Measurements from ENCODE around the gene SEMA5A. TPM values are rescaled to one million over a fixed set of nuclear protein-coding genes. Genes with fewer than 3 reads are reported as not detected.

SEMA5A gene
- total RNA-seq, 1 experiment from 2014 or later = 34.3 TPM

DNA sequence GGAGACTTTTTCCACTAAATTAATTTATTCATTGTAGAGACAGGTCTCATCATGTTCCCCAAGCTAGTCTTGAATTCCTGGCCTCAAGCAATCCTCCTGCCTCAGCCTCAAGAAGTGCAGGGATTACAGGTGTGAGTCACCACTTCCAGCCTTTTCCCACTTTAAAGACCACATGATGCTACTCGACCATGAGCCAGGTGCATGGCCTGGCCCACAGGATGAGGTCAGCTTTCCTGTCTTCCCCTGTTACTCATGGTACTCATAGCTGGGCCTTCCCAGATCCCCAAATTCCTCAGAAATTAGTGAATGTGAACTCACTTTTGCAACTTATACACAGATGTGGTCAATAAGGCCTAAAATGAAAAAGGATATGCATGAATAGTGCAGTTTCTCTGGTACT lies 395.9 kb downstream of the SEMA5A start:
- no peak overlapping the region for H3K27ac Mint-ChIP-seq (ENCODE audit: unreplicated experiment)
- intact Hi-C loops (cut with micrococcal nuclease; ENCODE audit: unreplicated experiment) = no loop called here
- ChIA-PET CTCF (no interaction called here), POLR2A (no interaction called here)
- Histone ChIP-seq H3K4me3 (ENCODE audit: low read depth, low read length) (no peak overlapping the region), H3K36me3 (ENCODE audit: control insufficient read depth, insufficient read depth, low read length) (no peaks in the 10 kb centered on the region), H3K4me1 (no peaks in the 10 kb centered on the region), H3K9me3 (no peaks in the 10 kb centered on the region), H3K27me3 (replicated peaks; ENCODE audit: control insufficient read depth, insufficient read depth, low read length) (no peaks in the 10 kb centered on the region)
- H3K4me3 Mint-ChIP-seq (ENCODE audit: unreplicated experiment) = no peak overlapping the region
- TF ChIP-seq, protein P1, sequence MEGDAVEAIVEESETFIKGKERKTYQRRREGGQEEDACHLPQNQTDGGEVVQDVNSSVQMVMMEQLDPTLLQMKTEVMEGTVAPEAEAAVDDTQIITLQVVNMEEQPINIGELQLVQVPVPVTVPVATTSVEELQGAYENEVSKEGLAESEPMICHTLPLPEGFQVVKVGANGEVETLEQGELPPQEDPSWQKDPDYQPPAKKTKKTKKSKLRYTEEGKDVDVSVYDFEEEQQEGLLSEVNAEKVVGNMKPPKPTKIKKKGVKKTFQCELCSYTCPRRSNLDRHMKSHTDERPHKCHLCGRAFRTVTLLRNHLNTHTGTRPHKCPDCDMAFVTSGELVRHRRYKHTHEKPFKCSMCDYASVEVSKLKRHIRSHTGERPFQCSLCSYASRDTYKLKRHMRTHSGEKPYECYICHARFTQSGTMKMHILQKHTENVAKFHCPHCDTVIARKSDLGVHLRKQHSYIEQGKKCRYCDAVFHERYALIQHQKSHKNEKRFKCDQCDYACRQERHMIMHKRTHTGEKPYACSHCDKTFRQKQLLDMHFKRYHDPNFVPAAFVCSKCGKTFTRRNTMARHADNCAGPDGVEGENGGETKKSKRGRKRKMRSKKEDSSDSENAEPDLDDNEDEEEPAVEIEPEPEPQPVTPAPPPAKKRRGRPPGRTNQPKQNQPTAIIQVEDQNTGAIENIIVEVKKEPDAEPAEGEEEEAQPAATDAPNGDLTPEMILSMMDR (IDR thresholded peaks at IDR 0.05; ENCODE audit: insufficient read depth in 1 of 2, low read depth in 1 of 2, low read length in 1 of 2, severe bottlenecking in 1 of 2, unreplicated experiment in 1 of 2) = no peak
- no peak for DNase-seq
- no peaks in the 10 kb centered on the region for H3K27me3 Mint-ChIP-seq (ENCODE audit: insufficient read depth, unreplicated experiment)
- peaks cover 4% of the 10 kb centered on the region for H3K36me3 Mint-ChIP-seq (ENCODE audit: insufficient read depth, unreplicated experiment)
- no peaks in the 10 kb centered on the region for H3K9me3 Mint-ChIP-seq (ENCODE audit: unreplicated experiment)
- no peaks in the 10 kb centered on the region for H3K4me1 Mint-ChIP-seq (ENCODE audit: low read depth, unreplicated experiment)
- no TSS peak for BruUV-seq (replicated peaks)

DNA sequence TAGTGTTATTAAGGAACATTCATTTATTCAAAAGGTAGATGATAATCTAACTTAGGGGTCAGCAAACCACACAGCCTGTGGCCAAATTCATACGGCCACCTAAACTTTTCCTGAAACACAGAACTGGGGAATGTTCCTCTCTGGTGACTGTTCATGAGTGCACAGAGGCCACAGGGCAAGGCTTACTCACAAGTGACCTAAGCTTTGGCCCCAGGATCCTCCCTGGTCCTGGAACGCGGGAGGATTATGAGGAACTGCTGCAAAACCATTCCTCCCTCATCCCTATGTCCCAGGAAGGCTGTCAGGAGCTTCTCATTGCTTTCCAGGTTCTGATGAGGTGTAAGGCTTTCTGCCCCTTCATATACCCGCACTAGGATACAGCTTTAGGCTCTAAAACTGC lies 397.6 kb downstream of the SEMA5A start:
- no peak for DNase-seq
- Histone ChIP-seq H3K4me1 (no peaks in the 10 kb centered on the region), H3K9me3 (no peaks in the 10 kb centered on the region), H3K36me3 (ENCODE audit: control insufficient read depth, insufficient read depth, low read length) (no peaks in the 10 kb centered on the region), H3K27me3 (replicated peaks; ENCODE audit: control insufficient read depth, insufficient read depth, low read length) (no peaks in the 10 kb centered on the region), H3K4me3 (ENCODE audit: low read depth, low read length) (no peak overlapping the region)
- CTCF ChIA-PET = no interaction called here
- H3K9me3 Mint-ChIP-seq (ENCODE audit: unreplicated experiment) = no peaks in the 10 kb centered on the region
- POLR2A ChIA-PET = no interaction called here
- TF ChIP-seq, protein P1 (IDR thresholded peaks at IDR 0.05; ENCODE audit: insufficient read depth in 1 of 2, low read depth in 1 of 2, low read length in 1 of 2, severe bottlenecking in 1 of 2, unreplicated experiment in 1 of 2) = no peak
- no TSS peak for BruUV-seq (replicated peaks)
- intact Hi-C loops (cut with micrococcal nuclease; ENCODE audit: unreplicated experiment) = no loop called here
- no peak overlapping the region for H3K4me3 Mint-ChIP-seq (ENCODE audit: unreplicated experiment)
- no peak overlapping the region for H3K27ac Mint-ChIP-seq (ENCODE audit: unreplicated experiment)
- H3K4me1 Mint-ChIP-seq (ENCODE audit: low read depth, unreplicated experiment) = no peaks in the 10 kb centered on the region
- peaks cover 4% of the 10 kb centered on the region for H3K36me3 Mint-ChIP-seq (ENCODE audit: insufficient read depth, unreplicated experiment)
- H3K27me3 Mint-ChIP-seq (ENCODE audit: insufficient read depth, unreplicated experiment) = no peaks in the 10 kb centered on the region

DNA sequence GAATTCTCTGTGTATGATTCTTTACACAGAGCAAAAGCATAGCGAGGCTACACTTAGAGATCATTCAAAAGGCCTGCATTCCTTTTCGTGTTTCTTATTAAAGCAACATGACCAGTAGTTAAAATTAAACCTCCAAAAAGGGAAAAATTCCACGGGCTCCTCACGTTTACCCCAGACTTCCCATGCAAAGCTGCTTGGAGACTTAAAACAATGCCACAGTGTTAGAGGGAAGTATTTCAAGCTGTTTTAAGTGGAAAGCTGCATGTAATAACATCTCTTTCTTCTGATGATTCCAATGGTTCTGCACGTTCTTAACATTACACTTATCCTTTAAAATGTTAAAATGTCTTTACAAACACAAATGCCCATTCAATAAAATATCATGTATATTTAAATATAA lies 405.2 kb downstream of the SEMA5A start:
- BruUV-seq (replicated peaks) = no TSS peak
- DNase-seq = no peak
- no peak overlapping the region for H3K4me3 ChIP-seq (ENCODE audit: low read depth, low read length)
- Mint-ChIP-seq H3K27me3 (ENCODE audit: insufficient read depth, unreplicated experiment) (no peaks in the 10 kb centered on the region), H3K4me3 (ENCODE audit: unreplicated experiment) (no peak overlapping the region), H3K36me3 (ENCODE audit: insufficient read depth, unreplicated experiment) (peaks cover 5% of the 10 kb centered on the region), H3K9me3 (ENCODE audit: unreplicated experiment) (no peaks in the 10 kb centered on the region), H3K27ac (ENCODE audit: unreplicated experiment) (no peak overlapping the region), H3K4me1 (ENCODE audit: low read depth, unreplicated experiment) (no peaks in the 10 kb centered on the region)
- TF ChIP-seq, protein P1 (IDR thresholded peaks at IDR 0.05; ENCODE audit: insufficient read depth in 1 of 2, low read depth in 1 of 2, low read length in 1 of 2, severe bottlenecking in 1 of 2, unreplicated experiment in 1 of 2) = no peak
- no peaks in the 10 kb centered on the region for H3K27me3 ChIP-seq (replicated peaks; ENCODE audit: control insufficient read depth, insufficient read depth, low read length)
- H3K4me1 ChIP-seq = no peaks in the 10 kb centered on the region
- POLR2A ChIA-PET = no interaction called here
- intact Hi-C loops (cut with micrococcal nuclease; ENCODE audit: unreplicated experiment) = no loop called here
- CTCF ChIA-PET = no interaction called here
- H3K9me3 ChIP-seq = no peaks in the 10 kb centered on the region
- H3K36me3 ChIP-seq (ENCODE audit: control insufficient read depth, insufficient read depth, low read length) = no peaks in the 10 kb centered on the region
